Measurements from ENCODE around the gene EIF4EBP2.

The EIF4EBP2 gene

GRCh38 chr10:70368774-70369482 lies 35.0 kb upstream of the EIF4EBP2 start:
- Mint-ChIP-seq H3K27me3 (no peaks in the 10 kb centered on the region), H3K9me3 (no peaks in the 10 kb centered on the region), H3K36me3 (ENCODE audit: insufficient read depth) (peaks cover 2% of the 10 kb centered on the region), H3K27ac (ENCODE audit: low read depth) (no peak overlapping the region), H3K4me3 (no peak overlapping the region), H3K4me1 (peaks cover 8% of the 10 kb centered on the region)
- DNase-seq (ENCODE audit: low spot score in 2 of 2), result no peak
- no peak for ATAC-seq (replicated peaks; ENCODE audit: extremely low read depth, poor library complexity, severe bottlenecking)

- H3K27ac Mint-ChIP-seq (ENCODE audit: low read depth), result no peak overlapping the region
- H3K4me3 Mint-ChIP-seq, result no peak overlapping the region
- H3K36me3 Mint-ChIP-seq (ENCODE audit: insufficient read depth), result peaks cover 1% of the 10 kb centered on the region
- ATAC-seq (replicated peaks; ENCODE audit: extremely low read depth, poor library complexity, severe bottlenecking), result no peak
- no peaks in the 10 kb centered on the region for H3K27me3 Mint-ChIP-seq
- DNase-seq (ENCODE audit: low spot score in 2 of 2), result no peak
- H3K4me1 Mint-ChIP-seq, result peaks cover 3% of the 10 kb centered on the region
- H3K9me3 Mint-ChIP-seq, result no peaks in the 10 kb centered on the region
Observed at GRCh38 chr10:70369498-70370018, 34.4 kb upstream of the EIF4EBP2 start.

DNA sequence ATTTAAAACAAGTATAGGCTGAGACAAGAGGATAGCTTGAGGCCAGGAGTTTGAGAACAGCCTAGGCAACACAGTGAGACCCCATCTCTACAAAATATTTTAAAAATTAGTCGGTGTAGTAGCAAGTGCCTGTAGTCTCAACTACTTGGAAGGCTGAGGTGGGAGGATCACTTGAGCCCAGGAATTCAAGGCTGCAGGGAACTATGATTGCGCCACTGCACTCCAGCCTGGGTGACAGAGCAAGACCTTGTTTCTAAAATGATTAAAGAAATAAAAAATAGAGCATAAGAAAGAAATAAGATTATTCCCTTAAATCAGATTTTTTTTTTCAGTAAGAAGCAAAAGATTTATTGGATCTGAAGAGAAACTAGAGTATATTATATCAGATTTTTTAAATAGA lies 33.2 kb upstream of the EIF4EBP2 start:
- Mint-ChIP-seq H3K36me3 (ENCODE audit: insufficient read depth) (no peaks in the 10 kb centered on the region), H3K27me3 (no peaks in the 10 kb centered on the region), H3K4me1 (no peaks in the 10 kb centered on the region), H3K27ac (ENCODE audit: low read depth) (no peak overlapping the region), H3K4me3 (no peak overlapping the region), H3K9me3 (no peaks in the 10 kb centered on the region)
- no peak for ATAC-seq (replicated peaks; ENCODE audit: extremely low read depth, poor library complexity, severe bottlenecking)
- DNase-seq (ENCODE audit: low spot score in 2 of 2), result no peak

- Mint-ChIP-seq H3K4me3 (no peak overlapping the region), H3K27ac (ENCODE audit: low read depth) (no peak overlapping the region), H3K9me3 (no peaks in the 10 kb centered on the region), H3K36me3 (ENCODE audit: insufficient read depth) (no peaks in the 10 kb centered on the region), H3K4me1 (no peaks in the 10 kb centered on the region), H3K27me3 (no peaks in the 10 kb centered on the region)
- no peak for ATAC-seq (replicated peaks; ENCODE audit: extremely low read depth, poor library complexity, severe bottlenecking)
- DNase-seq (ENCODE audit: low spot score in 2 of 2), result no peak
Observed at GRCh38 chr10:70371846-70372245, 32.1 kb upstream of the EIF4EBP2 start.

DNA sequence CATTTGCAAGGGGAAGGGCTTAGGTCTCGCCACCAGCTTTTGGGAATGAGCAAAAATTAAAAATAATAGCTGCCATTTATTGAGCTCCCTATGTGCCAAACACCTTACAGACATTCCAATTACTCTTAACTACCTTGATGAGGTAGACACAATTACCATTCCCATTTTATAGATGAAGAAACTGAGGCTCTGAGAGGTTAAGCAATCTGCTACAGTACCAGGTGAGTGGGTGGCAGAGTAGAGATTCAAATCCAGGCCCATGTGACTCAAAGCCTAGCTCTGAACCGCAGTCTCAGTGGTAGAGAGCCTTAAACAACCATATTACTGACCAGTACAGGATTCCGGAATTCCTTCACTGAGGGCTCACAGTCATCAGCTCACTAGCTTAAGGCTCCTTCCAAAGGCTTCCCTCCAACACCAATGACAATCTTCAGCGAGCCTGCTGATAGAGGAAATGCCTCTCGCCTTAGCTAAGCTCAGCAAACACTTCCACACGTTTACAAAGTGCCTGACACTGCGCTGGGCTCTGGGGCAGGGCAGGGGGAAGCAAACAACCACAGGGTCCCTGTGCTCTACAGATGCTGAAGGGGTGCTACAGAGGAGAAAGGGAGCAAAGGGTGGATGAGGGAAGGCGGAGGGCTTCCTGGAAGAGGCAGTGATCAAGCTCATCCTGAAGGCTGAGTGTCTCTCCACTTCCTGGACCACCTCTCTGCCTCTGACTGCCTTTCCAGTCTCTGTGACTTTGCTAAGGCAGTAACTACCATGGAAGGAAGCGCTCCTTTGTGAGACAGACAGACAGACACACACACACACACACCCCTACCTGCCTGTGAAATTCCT lies 28.9 kb upstream of the EIF4EBP2 start:
- DNase-seq (ENCODE audit: low spot score in 2 of 2), result no peak
- Mint-ChIP-seq H3K4me3 (no peak overlapping the region), H3K9me3 (peaks cover 6% of the 10 kb centered on the region), H3K36me3 (ENCODE audit: insufficient read depth) (no peaks in the 10 kb centered on the region), H3K27ac (ENCODE audit: low read depth) (no peak overlapping the region), H3K4me1 (no peaks in the 10 kb centered on the region), H3K27me3 (no peaks in the 10 kb centered on the region)
- no peak for ATAC-seq (replicated peaks; ENCODE audit: extremely low read depth, poor library complexity, severe bottlenecking)

DNA sequence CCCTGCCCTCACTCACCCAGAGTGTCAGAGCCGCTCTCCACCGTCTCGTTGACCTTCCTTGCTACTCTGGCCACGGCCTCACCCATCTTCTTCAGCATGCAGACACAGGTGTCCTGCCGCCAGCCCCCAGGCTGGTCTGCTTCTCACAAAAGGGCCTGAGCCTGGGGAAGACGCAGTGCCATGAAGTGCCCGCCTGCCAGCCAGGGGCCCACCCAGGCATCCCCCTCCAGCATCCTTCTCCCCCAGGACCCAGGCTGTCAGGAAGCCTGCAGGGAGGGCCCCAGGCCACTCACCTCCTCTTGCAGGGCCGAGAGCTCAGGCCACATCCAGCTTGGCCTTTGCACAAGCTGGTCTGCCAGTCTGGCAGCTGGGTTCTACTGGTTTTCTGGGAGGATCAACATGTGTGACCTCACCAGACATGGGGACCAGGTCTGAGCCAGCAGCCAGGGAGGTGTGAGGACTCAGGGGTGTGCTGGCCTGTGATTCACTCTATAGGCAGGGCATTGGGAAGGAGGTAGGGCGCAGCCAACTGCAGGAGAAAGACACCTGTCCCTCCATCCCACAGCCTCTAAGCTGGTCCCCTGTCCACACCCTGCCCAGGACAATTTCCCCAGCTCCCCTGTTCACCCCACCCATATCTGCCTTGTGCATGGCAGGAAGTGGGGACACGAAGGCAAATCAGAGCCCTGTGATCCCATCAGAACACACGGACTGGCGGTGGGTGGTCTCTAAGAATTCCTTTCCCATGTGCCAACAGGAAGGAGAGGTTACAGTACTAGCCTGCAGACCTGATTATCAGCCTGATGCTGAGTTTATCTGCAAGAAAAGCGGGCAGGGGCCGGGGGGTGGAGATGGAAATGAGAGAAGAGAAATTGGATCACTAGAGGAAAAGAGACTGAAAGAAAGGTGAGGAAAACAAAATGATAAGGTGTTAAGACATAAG lies 27.2 kb upstream of the EIF4EBP2 start:
- H3K4me1 Mint-ChIP-seq, result peaks cover 9% of the 10 kb centered on the region
- no peak overlapping the region for H3K4me3 Mint-ChIP-seq
- peaks cover 6% of the 10 kb centered on the region for H3K9me3 Mint-ChIP-seq
- H3K36me3 Mint-ChIP-seq (ENCODE audit: insufficient read depth), result no peaks in the 10 kb centered on the region
- H3K27me3 Mint-ChIP-seq, result no peaks in the 10 kb centered on the region
- no peak overlapping the region for H3K27ac Mint-ChIP-seq (ENCODE audit: low read depth)
- no peak for ATAC-seq (replicated peaks; ENCODE audit: extremely low read depth, poor library complexity, severe bottlenecking)
- no peak for DNase-seq (ENCODE audit: low spot score in 2 of 2)

DNA sequence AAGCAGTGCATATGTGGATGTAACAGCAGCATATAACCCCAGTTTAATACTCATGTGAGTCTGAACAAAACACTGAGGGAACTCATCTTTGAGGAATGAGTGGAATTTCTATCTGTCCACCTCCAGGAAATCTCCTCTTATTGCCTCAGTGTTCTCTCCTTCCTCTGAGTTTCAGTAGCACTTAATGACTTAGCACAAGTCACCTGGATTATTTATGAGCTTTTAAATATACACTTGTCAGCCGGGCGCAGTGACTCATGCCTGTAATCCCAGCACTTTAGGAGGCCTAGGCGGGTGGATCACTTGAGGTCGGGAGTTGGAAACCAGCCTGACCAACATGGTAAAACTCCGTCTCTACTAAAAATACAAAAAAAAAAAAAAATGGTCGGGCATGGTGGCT lies 25.8 kb upstream of the EIF4EBP2 start:
- H3K27me3 Mint-ChIP-seq, result no peaks in the 10 kb centered on the region
- no peak for ATAC-seq (replicated peaks; ENCODE audit: extremely low read depth, poor library complexity, severe bottlenecking)
- no peak overlapping the region for H3K27ac Mint-ChIP-seq (ENCODE audit: low read depth)
- no peak overlapping the region for H3K4me3 Mint-ChIP-seq
- peaks cover 2% of the 10 kb centered on the region for H3K36me3 Mint-ChIP-seq (ENCODE audit: insufficient read depth)
- DNase-seq (ENCODE audit: low spot score in 2 of 2), result no peak
- H3K9me3 Mint-ChIP-seq, result peaks cover 6% of the 10 kb centered on the region
- H3K4me1 Mint-ChIP-seq, result peaks cover 19% of the 10 kb centered on the region

DNA sequence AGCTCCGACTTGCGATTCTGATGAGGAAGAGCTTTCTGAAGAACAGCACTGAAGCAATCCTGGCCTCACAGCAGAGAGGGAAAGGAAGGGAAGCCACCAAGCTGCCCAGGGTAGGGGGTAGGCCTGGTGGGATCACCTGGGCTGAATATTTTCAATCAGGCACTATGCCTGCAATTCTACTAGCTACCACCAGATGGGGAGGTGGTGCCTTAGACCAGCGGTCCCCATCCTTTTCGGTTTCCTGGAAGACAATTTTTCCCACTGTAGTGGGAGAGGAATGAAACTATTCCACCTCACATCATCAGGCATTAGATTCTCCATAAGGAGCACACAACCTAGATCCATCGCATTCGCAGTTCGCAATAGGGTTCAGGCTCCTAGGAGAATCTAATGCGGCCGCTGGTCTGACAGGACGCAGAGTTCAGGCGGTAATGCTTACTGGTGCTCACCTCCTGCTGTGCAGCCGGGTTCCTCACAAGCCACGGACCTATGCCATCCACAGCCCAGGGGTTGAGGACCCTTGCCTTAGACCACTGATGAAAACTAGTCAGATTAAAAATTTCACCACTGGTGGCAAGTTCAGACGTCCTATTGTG lies 24.3 kb upstream of the EIF4EBP2 start:
- ATAC-seq (replicated peaks; ENCODE audit: extremely low read depth, poor library complexity, severe bottlenecking) (no peak), DNase-seq (ENCODE audit: low spot score in 2 of 2) (no peak)
- Mint-ChIP-seq H3K4me3 (no peak overlapping the region), H3K36me3 (ENCODE audit: insufficient read depth) (peaks cover 2% of the 10 kb centered on the region), H3K27ac (ENCODE audit: low read depth) (no peak overlapping the region), H3K27me3 (no peaks in the 10 kb centered on the region), H3K9me3 (peaks cover 6% of the 10 kb centered on the region), H3K4me1 (peaks cover 19% of the 10 kb centered on the region)

- Mint-ChIP-seq H3K9me3 (peaks cover 6% of the 10 kb centered on the region), H3K36me3 (ENCODE audit: insufficient read depth) (peaks cover 2% of the 10 kb centered on the region), H3K27me3 (no peaks in the 10 kb centered on the region), H3K4me3 (peak overlapping the region; percentile 84), H3K4me1 (peaks cover 19% of the 10 kb centered on the region), H3K27ac (ENCODE audit: low read depth) (no peak overlapping the region)
- ATAC-seq (replicated peaks; ENCODE audit: extremely low read depth, poor library complexity, severe bottlenecking) (no peak), DNase-seq (ENCODE audit: low spot score in 2 of 2) (no peak)
Observed at GRCh38 chr10:70380350-70381135, 23.4 kb upstream of the EIF4EBP2 start.

GRCh38 chr10:70381471-70382421 lies 22.2 kb upstream of the EIF4EBP2 start:
- peaks cover 2% of the 10 kb centered on the region for H3K36me3 Mint-ChIP-seq (ENCODE audit: insufficient read depth)
- H3K9me3 Mint-ChIP-seq, result peaks cover 6% of the 10 kb centered on the region
- H3K4me1 Mint-ChIP-seq, result peaks cover 19% of the 10 kb centered on the region
- H3K27me3 Mint-ChIP-seq, result no peaks in the 10 kb centered on the region
- DNase-seq (ENCODE audit: low spot score in 2 of 2), result no peak
- H3K4me3 Mint-ChIP-seq, result peak overlapping the region; percentile 84
- peak; percentile 46 for ATAC-seq (replicated peaks; ENCODE audit: extremely low read depth, poor library complexity, severe bottlenecking)
- H3K27ac Mint-ChIP-seq (ENCODE audit: low read depth), result no peak overlapping the region

- H3K36me3 Mint-ChIP-seq (ENCODE audit: insufficient read depth), result no peaks in the 10 kb centered on the region
- no peak for ATAC-seq (replicated peaks; ENCODE audit: extremely low read depth, poor library complexity, severe bottlenecking)
- H3K27me3 Mint-ChIP-seq, result peaks cover 26% of the 10 kb centered on the region
- no peak overlapping the region for H3K27ac Mint-ChIP-seq (ENCODE audit: low read depth)
- H3K4me3 Mint-ChIP-seq, result no peak overlapping the region
- no peak for DNase-seq (ENCODE audit: low spot score in 2 of 2)
- H3K4me1 Mint-ChIP-seq, result no peaks in the 10 kb centered on the region
- no peaks in the 10 kb centered on the region for H3K9me3 Mint-ChIP-seq
Observed at GRCh38 chr10:70391654-70392053, 12.3 kb upstream of the EIF4EBP2 start.

All from central memory CD8-positive, alpha-beta T cell (primary cell).